GM12892 (cell line): ENCODE measurements around the gene RALGAPA2.

Experiments
- POLR2A ChIP-seq: IDR thresholded peaks from 2 replicates; pipeline ENCODE4 v1.6.1; 2011; ENCODE audit warnings: low read depth, low read length, control low read depth
- POLR2AphosphoS5 ChIP-seq: IDR thresholded peaks from 2 replicates; pipeline ENCODE4 v1.6.1; 2011; ENCODE audit warnings: low read depth, low read length, control low read depth

GRCh38 chr20:20396794-20397193 lies 315.6 kb downstream of the RALGAPA2 start:
- no peak for TF ChIP-seq POLR2A
- TF ChIP-seq POLR2AphosphoS5, result no peak
